Loucy (cell line): ENCODE data around the gene LYPD5.

Experiments used
- H2AFZ ChIP-seq: fragments of 200-600 bp; sonication (generic); 2 replicates; pipeline ENCODE4 v1.6.0; 2016; ENCODE audit warnings: antibody characterized with exemption, mild to moderate bottlenecking, low read length, moderate library complexity
- H3F3A ChIP-seq: fragments of 200-600 bp; 2 replicates; pipeline ENCODE4 v1.6.0; 2016; ENCODE audit warnings: antibody characterized with exemption, low read depth, mild to moderate bottlenecking
- H3K27me3 ChIP-seq: fragments of 200-600 bp; sonication (generic); 2 replicates; pipeline ENCODE4 v1.6.1; 2014; ENCODE audit warnings: low read length, mild to moderate bottlenecking; ENCODE audit not compliant: insufficient read depth, poor library complexity, severe bottlenecking
- H3K36me3 ChIP-seq: fragments of 200-600 bp; sonication (generic); 2 replicates; pipeline ENCODE4 v1.6.1; 2016; ENCODE audit warnings: low read length; ENCODE audit not compliant: insufficient read depth
- H3K4me1 ChIP-seq: fragments of 200-600 bp; sonication (generic); 2 replicates; pipeline ENCODE4 v1.5.1; 2014; ENCODE audit warnings: low read length, mild to moderate bottlenecking; ENCODE audit not compliant: insufficient read depth, poor library complexity, severe bottlenecking
- H3K4me2 ChIP-seq: fragments of 200-600 bp; sonication (generic); 2 replicates; pipeline ENCODE4 v1.6.0; 2014; ENCODE audit warnings: antibody characterized with exemption, low read length, low read depth, mild to moderate bottlenecking; ENCODE audit not compliant: poor library complexity, severe bottlenecking
- H3K4me3 ChIP-seq: fragments of 200-600 bp; sonication (generic); 2 replicates; pipeline ENCODE4 v1.5.1; 2014; ENCODE audit warnings: low read length, mild to moderate bottlenecking, mixed read lengths; ENCODE audit not compliant: poor library complexity, severe bottlenecking
- H3K79me2 ChIP-seq: fragments of 200-600 bp; sonication (generic); 2 replicates; pipeline ENCODE4 v1.6.1; 2014; ENCODE audit warnings: low read length; ENCODE audit not compliant: insufficient read depth
- H3K9ac ChIP-seq: fragments of 200-600 bp; sonication (generic); 2 replicates; pipeline ENCODE4 v1.6.0; 2014; ENCODE audit warnings: mild to moderate bottlenecking, low read depth, low read length, moderate library complexity; ENCODE audit not compliant: poor library complexity, severe bottlenecking
- H3K9me2 ChIP-seq: fragments of 200-600 bp; sonication (generic); replicated peaks from 2 replicates; pipeline ENCODE4 v1.6.1; 2016; ENCODE audit warnings: low read depth, low read length, mixed read lengths
- H3K9me3 ChIP-seq: fragments of 200-600 bp; sonication (generic); 2 replicates; pipeline ENCODE4 v1.6.1; 2014; ENCODE audit warnings: mild to moderate bottlenecking, antibody characterized with exemption, low read length, low read depth; ENCODE audit not compliant: insufficient read depth
- H4K20me1 ChIP-seq: fragments of 200-600 bp; sonication (generic); 2 replicates; pipeline ENCODE4 v1.6.0; 2014; ENCODE audit warnings: antibody characterized with exemption, low read length, mild to moderate bottlenecking; ENCODE audit not compliant: insufficient read depth, poor library complexity, severe bottlenecking
- EZH2phosphoT487 ChIP-seq: fragments of 200-600 bp; IDR thresholded peaks from 2 replicates; pipeline ENCODE4 v1.6.1; 2018; ENCODE audit warnings: antibody characterized with exemption, mild to moderate bottlenecking, moderate library complexity, borderline replicate concordance
- TF ChIP-seq, protein P1 (sequence below): fragments of 200-600 bp; sonication (generic); conservative IDR thresholded peaks from 2 replicates; pipeline ENCODE4 v1.5.1; 2014; ENCODE audit warnings: mild to moderate bottlenecking, antibody characterized with exemption, low read length

The LYPD5 gene

DNA sequence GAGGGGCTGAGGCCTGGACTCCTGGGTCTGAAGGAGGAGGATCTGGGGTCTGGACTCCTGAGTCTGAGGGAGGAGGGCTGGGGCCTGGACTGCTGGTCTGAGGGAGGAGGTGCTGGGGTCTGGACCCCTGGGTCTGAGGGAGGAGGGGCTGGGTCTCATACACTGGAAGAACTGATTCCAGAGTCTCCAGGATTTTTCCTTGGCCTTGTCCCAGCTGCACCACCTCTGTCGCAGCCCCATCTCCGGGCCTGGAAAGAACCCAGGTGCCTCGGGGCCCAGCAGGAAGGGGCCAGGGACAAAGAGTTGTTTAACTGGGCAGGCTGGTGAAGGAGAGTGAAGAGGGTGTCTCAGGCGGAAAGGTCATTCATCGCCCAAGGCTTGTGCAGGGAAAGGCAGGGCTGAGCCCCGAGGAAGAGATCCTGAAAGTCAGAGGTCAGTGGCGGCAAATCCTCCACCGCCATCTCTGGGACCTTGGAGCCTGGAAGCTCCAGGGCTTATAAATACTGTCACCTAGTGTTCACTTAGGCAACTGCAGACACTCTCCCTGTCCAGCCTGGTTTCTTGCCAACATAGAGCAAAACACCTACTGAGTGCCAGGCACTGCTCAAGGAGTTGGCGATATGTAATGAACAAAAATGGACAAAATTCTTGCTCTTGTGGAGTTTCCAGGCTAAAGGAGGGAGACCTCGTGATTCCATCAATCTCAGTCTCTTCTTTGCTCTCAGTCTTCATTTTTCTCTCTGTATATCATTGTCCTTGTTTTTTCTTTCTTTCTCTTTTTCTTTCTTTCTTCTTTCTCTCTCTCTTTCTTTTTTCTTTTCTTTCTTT, 17.1 kb downstream of the LYPD5 start:
- peaks cover 3% of the 10 kb centered on the region; the same call in 1 of the 2 replicates for H3K79me2 ChIP-seq
- no peaks in the 10 kb centered on the region for H3K36me3 ChIP-seq
- peaks cover 30% of the 10 kb centered on the region for H3K4me1 ChIP-seq
- TF ChIP-seq, protein P1, sequence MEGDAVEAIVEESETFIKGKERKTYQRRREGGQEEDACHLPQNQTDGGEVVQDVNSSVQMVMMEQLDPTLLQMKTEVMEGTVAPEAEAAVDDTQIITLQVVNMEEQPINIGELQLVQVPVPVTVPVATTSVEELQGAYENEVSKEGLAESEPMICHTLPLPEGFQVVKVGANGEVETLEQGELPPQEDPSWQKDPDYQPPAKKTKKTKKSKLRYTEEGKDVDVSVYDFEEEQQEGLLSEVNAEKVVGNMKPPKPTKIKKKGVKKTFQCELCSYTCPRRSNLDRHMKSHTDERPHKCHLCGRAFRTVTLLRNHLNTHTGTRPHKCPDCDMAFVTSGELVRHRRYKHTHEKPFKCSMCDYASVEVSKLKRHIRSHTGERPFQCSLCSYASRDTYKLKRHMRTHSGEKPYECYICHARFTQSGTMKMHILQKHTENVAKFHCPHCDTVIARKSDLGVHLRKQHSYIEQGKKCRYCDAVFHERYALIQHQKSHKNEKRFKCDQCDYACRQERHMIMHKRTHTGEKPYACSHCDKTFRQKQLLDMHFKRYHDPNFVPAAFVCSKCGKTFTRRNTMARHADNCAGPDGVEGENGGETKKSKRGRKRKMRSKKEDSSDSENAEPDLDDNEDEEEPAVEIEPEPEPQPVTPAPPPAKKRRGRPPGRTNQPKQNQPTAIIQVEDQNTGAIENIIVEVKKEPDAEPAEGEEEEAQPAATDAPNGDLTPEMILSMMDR: peak; percentile 99
- TF ChIP-seq EZH2phosphoT487: no peak
- peak overlapping the region; percentile 50 for H3K9ac ChIP-seq
- no peaks in the 10 kb centered on the region for H4K20me1 ChIP-seq
- H3K9me3 ChIP-seq: no peaks in the 10 kb centered on the region
- H2AFZ ChIP-seq: peak overlapping the region; percentile 58; the same call in 1 of the 2 replicates
- peak overlapping the region; percentile 52 for H3K4me2 ChIP-seq
- no peaks in the 10 kb centered on the region for H3F3A ChIP-seq
- H3K27me3 ChIP-seq: no peaks in the 10 kb centered on the region
- no peaks in the 10 kb centered on the region for H3K9me2 ChIP-seq
- no peak overlapping the region for H3K4me3 ChIP-seq

DNA sequence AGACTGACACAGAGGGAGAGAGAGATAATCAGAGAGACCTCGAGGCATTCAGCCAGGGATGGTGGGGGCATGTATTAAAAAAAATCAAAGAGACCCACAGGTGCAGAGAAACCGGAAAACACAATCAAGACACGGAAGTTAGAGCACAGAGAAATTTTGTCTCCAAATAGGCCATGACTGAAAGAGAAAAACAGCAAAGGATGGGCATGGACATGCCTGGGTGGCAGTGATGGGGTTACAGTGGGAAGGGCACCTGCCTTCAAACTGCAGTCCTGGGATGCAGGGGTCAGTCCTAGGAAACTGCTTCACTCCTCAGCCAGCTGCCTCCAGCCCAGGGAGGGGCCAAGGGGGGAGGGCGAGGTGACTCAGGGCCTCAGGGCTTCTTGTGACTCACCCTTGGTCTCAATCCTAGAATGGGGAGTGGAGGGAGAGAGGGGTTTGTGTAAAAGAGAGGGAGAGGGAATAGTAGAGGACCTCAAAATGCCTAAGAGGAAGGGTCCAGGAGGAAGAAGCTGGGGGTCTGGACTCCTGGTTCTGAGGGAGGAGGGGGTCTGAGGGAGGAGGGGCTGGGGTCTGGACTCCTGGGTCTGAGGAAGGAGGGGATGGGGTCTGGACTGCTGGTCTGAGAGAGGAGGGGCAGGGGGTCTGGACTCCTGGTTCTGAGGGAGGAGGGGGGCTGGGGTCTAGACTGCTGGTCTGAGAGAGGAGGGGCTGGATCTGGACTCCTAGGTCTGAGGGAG, 17.8 kb downstream of the LYPD5 start:
- peak overlapping the region; percentile 32 for H2AFZ ChIP-seq
- H3K9me2 ChIP-seq: no peaks in the 10 kb centered on the region
- H3K36me3 ChIP-seq: no peaks in the 10 kb centered on the region
- H3K4me1 ChIP-seq: peaks cover 37% of the 10 kb centered on the region
- H3K4me3 ChIP-seq: peak overlapping the region; percentile 20
- H3K9ac ChIP-seq: peak overlapping the region; percentile 50
- H3K79me2 ChIP-seq: peaks cover 11% of the 10 kb centered on the region; the same call in 1 of the 2 replicates
- no peak for TF ChIP-seq EZH2phosphoT487
- TF ChIP-seq, protein P1: no peak
- H3K27me3 ChIP-seq: no peaks in the 10 kb centered on the region
- H3K9me3 ChIP-seq: no peaks in the 10 kb centered on the region
- no peaks in the 10 kb centered on the region for H3F3A ChIP-seq
- no peaks in the 10 kb centered on the region for H4K20me1 ChIP-seq
- peak overlapping the region; percentile 52 for H3K4me2 ChIP-seq

DNA sequence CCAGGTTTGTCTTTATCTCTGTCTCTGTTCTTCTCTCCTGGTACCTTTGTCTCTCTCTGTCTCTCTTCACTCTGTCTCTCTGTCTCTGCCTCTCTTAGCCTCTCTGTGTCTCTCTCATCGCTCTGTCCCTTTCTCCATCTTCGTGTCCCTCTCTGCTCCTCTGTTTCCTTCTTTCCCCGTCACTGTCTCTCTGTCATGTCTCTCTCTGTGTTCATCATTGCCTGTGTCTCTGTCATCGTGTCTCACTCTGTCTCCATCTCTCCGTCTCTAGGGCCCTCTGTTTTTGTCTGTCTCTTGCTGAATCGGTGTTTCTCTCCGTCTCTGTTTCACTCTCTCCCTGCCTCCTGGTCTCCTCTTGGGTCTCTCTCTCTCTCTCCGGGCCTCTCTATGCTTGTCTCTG, 18.6 kb downstream of the LYPD5 start:
- H3K4me1 ChIP-seq: peaks cover 44% of the 10 kb centered on the region
- H2AFZ ChIP-seq: no peak overlapping the region
- H3K9me2 ChIP-seq: no peaks in the 10 kb centered on the region
- TF ChIP-seq EZH2phosphoT487: no peak
- TF ChIP-seq, protein P1: no peak
- peak overlapping the region; percentile 50 for H3K9ac ChIP-seq
- no peaks in the 10 kb centered on the region for H3F3A ChIP-seq
- H4K20me1 ChIP-seq: no peaks in the 10 kb centered on the region
- H3K27me3 ChIP-seq: no peaks in the 10 kb centered on the region
- no peaks in the 10 kb centered on the region for H3K36me3 ChIP-seq
- H3K4me3 ChIP-seq: no peak overlapping the region
- peak overlapping the region; percentile 52 for H3K4me2 ChIP-seq
- H3K79me2 ChIP-seq: peaks cover 19% of the 10 kb centered on the region; the same call in 1 of the 2 replicates
- H3K9me3 ChIP-seq: no peaks in the 10 kb centered on the region
